ENCODE data around the gene PLEKHA4. TPM values are rescaled to one million over a fixed set of nuclear protein-coding genes. Genes with fewer than 3 reads are reported as not detected.
A peak's percentile ranks its signal among the peaks of the same experiment; 100 is the strongest.

The PLEKHA4 gene
- polyA plus RNA-seq, 1 donor (not counting 4 experiments of a cell fraction or from before 2014, with no cell fraction given), result 1.8 TPM

- Histone ChIP-seq H2AFZ (ENCODE audit: control insufficient read depth, low read length) (peak overlapping the region; percentile 95), H3K27ac (ENCODE audit: control insufficient read depth, insufficient read depth, low read length) (peak overlapping the region; percentile 76), H3K79me2 (ENCODE audit: control insufficient read depth, insufficient read depth, low read length) (no peaks in the 10 kb centered on the region), H3K4me2 (ENCODE audit: control insufficient read depth, extremely low read depth, insufficient read depth, low read depth, low read length) (peak overlapping the region; percentile 96), H3K4me1 (ENCODE audit: control insufficient read depth, extremely low read depth, insufficient read depth, low read length) (peaks cover 15% of the 10 kb centered on the region), H3K9me3 (ENCODE audit: control insufficient read depth, low read depth, low read length) (no peaks in the 10 kb centered on the region), H3K9ac (ENCODE audit: control insufficient read depth, extremely low read depth, insufficient read depth, low read length) (peak overlapping the region; percentile 78), H4K20me1 (ENCODE audit: control insufficient read depth, extremely low read depth, insufficient read depth, low read length) (no peaks in the 10 kb centered on the region), H3K9me1 (ENCODE audit: control insufficient read depth, extremely low read depth, insufficient read depth, low read length) (no peaks in the 10 kb centered on the region), H3K4me3 (ENCODE audit: control insufficient read depth in 2 of 3, extremely low read depth in 1 of 3, insufficient read depth in 2 of 3, low read depth in 1 of 3, low read length in 3 of 3) (peak overlapping the region; percentile 24 to 65 (median 54)), H3K27me3 (ENCODE audit: control insufficient read depth, extremely low read depth, insufficient read depth, low read length) (no peaks in the 10 kb centered on the region), H3K36me3 (ENCODE audit: control insufficient read depth in 2 of 2, extremely low read depth in 1 of 2, insufficient read depth in 2 of 2, low read length in 2 of 2) (no peaks in the 10 kb centered on the region)
- TF ChIP-seq EZH2 (IDR thresholded peaks at IDR 0.05; ENCODE audit: low read length) (no peak), CTCF (optimal IDR thresholded peaks at IDR 0.05 in 1 of 3, IDR thresholded peaks at IDR 0.05 in 1 of 3, conservative IDR thresholded peaks at IDR 0.05 in 1 of 3; ENCODE audit: extremely low read depth in 1 of 3, insufficient read depth in 2 of 3, low read length in 3 of 3) (peak; percentile 78 to 98 (median 94))
- dilution Hi-C loops (cut with MboI; ENCODE audit: extremely low pct_ligation_motif_present, low sequenced_read_pairs), result loop anchor here (5.0 kb wide), 1 partner anchor 57 kb away; no protein-coding TSS in a partner anchor
- DNase-seq (ENCODE audit: low read depth, low spot score) (peak; percentile 56), FAIRE-seq (peak; percentile 96)
Observed at GRCh38 chr19:48795055-48795684, 73.2 kb downstream of the PLEKHA4 start.

GRCh38 chr19:48794291-48794690 lies 74.1 kb downstream of the PLEKHA4 start:
- dilution Hi-C loops (cut with MboI; ENCODE audit: extremely low pct_ligation_motif_present, low sequenced_read_pairs), result no loop called here
- no peak for FAIRE-seq
- Histone ChIP-seq H3K9me3 (ENCODE audit: control insufficient read depth, low read depth, low read length) (no peaks in the 10 kb centered on the region), H3K27ac (ENCODE audit: control insufficient read depth, insufficient read depth, low read length) (no peak overlapping the region), H2AFZ (ENCODE audit: control insufficient read depth, low read length) (no peak overlapping the region), H3K9me1 (ENCODE audit: control insufficient read depth, extremely low read depth, insufficient read depth, low read length) (no peaks in the 10 kb centered on the region), H3K4me1 (ENCODE audit: control insufficient read depth, extremely low read depth, insufficient read depth, low read length) (peaks cover 11% of the 10 kb centered on the region), H3K36me3 (ENCODE audit: control insufficient read depth in 2 of 2, extremely low read depth in 1 of 2, insufficient read depth in 2 of 2, low read length in 2 of 2) (no peaks in the 10 kb centered on the region), H3K4me3 (ENCODE audit: control insufficient read depth in 2 of 3, extremely low read depth in 1 of 3, insufficient read depth in 2 of 3, low read depth in 1 of 3, low read length in 3 of 3) (no peak overlapping the region), H3K27me3 (ENCODE audit: control insufficient read depth, extremely low read depth, insufficient read depth, low read length) (no peaks in the 10 kb centered on the region), H3K4me2 (ENCODE audit: control insufficient read depth, extremely low read depth, insufficient read depth, low read depth, low read length) (no peak overlapping the region), H3K79me2 (ENCODE audit: control insufficient read depth, insufficient read depth, low read length) (no peaks in the 10 kb centered on the region), H4K20me1 (ENCODE audit: control insufficient read depth, extremely low read depth, insufficient read depth, low read length) (no peaks in the 10 kb centered on the region), H3K9ac (ENCODE audit: control insufficient read depth, extremely low read depth, insufficient read depth, low read length) (no peak overlapping the region)
- TF ChIP-seq CTCF (optimal IDR thresholded peaks at IDR 0.05 in 1 of 3, IDR thresholded peaks at IDR 0.05 in 1 of 3, conservative IDR thresholded peaks at IDR 0.05 in 1 of 3; ENCODE audit: extremely low read depth in 1 of 3, insufficient read depth in 2 of 3, low read length in 3 of 3) (no peak), EZH2 (IDR thresholded peaks at IDR 0.05; ENCODE audit: low read length) (no peak)
- DNase-seq (ENCODE audit: low read depth, low spot score), result no peak
